ENCODE results near the gene FGD4.

FGD4 gene

DNA sequence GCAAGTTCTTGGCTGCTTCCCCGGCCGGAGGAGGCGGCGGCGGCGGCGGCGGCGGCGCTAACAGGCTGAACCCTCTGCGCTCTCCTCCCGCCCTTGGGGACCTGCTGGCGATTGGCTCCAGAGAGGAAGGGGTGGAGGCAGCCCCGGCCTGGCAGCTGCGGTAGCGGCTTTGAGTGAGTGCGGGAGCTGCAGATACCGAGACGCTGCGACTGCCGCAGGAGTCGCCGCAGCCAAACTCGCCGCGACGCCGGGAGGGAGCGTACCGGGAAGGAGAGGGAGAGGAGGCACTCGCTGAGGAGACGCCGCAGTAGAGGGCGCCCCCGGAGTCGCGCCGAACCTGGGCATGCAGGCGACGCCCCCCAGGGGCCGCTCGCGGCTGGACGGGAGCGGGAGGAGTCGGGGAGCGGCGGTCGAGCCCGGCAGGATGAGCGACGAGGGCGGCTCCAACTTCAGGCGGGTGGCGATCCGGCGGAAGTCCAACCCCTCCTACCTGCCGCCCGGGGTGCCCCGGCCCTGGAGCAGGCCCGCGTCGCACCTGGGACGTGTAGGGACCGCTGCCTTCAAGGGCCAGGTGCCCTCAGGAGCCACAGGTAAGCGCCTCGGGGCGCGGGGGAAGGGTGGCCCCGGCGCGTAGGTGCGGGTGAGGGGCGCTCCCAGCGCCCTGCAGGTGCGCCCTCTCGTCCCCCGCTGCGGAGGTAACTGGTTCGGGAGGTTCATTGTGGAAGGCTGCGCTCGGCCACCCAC lies at the start of gene FGD4:
TSS of gene FGD4 (plus strand) at position 189 of the 744 bp plus-strand sequence.
- Histone ChIP-seq H3K4me3 (ENCODE audit: low read length) (peak within 1 kb of the TSS; percentile 81), H3K27me3 (ENCODE audit: control insufficient read depth, insufficient read depth, low read length) (peaks cover 7% of the 10 kb centered on the region), H3K4me1 (ENCODE audit: control insufficient read depth, low read depth, low read length) (peaks cover 26% of the 10 kb centered on the region), H3K9me3 (ENCODE audit: control insufficient read depth, low read depth, low read length) (no peaks in the 10 kb centered on the region), H3K36me3 (ENCODE audit: control insufficient read depth, low read depth, low read length) (peaks cover 6% of the 10 kb centered on the region), H3K27ac (ENCODE audit: low read length) (peak within 1 kb of the TSS; percentile 81), H3K9ac (ENCODE audit: low read length) (peak within 1 kb of the TSS; percentile 74)

DNA sequence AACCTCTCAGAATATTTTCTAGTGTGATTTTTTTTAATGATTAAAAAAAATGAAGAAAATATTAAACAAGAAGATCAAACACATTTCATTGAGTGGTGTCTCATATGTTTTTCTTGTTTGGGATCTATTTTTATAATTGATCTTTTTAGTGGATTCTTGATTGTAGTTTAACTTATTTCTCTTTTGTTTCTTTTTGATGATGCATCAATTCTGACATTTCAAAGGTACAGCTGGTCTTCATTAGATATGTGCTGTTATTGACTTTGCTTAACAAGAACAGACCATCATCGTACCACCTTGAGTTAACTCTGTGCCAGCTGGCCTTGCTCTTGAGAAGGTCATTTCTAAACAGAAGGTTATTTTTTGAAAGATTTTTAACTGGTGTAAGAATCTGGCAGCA lies 45.8 kb upstream of the FGD4 start:
- Histone ChIP-seq H3K27ac (ENCODE audit: low read length) (no peak overlapping the region), H3K4me3 (ENCODE audit: low read length) (no peak overlapping the region), H3K27me3 (ENCODE audit: control insufficient read depth, insufficient read depth, low read length) (no peaks in the 10 kb centered on the region), H3K36me3 (ENCODE audit: control insufficient read depth, low read depth, low read length) (no peaks in the 10 kb centered on the region), H3K9ac (ENCODE audit: low read length) (no peak overlapping the region), H3K4me1 (ENCODE audit: control insufficient read depth, low read depth, low read length) (no peaks in the 10 kb centered on the region), H3K9me3 (ENCODE audit: control insufficient read depth, low read depth, low read length) (no peaks in the 10 kb centered on the region)

DNA sequence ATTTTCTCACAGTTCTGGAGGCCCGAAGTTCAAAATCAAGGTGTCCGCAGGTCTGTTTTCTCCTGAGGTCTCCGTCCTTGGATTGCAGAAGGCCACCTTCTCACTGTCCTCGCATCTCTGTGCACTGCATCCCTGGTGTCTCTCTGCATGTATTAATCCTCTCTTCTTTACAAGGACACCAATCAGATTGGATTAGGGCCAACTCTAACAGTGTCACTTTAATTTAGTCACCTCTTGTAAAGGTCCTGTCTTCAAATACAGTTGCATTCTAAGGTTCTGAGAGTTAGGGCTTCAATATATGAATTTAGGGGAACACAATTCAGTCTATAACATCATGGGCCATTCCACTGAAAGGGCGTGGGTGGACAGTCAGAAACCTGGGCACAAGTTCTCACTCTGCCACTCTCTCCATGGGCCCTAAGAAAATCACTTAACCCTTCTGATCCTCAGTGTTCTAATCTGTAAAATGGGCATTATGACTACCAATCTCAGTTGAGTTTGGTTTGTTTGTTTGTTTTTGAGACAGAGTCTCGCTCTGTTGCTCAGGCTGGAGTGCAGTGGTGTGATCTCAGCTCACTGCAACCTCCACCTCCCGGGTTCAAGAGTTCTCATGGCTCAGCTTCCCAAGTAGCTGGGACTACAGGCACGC lies 41.6 kb upstream of the FGD4 start:
- Histone ChIP-seq H3K27ac (ENCODE audit: low read length) (no peak overlapping the region), H3K4me3 (ENCODE audit: low read length) (no peak overlapping the region), H3K9ac (ENCODE audit: low read length) (no peak overlapping the region), H3K36me3 (ENCODE audit: control insufficient read depth, low read depth, low read length) (no peaks in the 10 kb centered on the region), H3K27me3 (ENCODE audit: control insufficient read depth, insufficient read depth, low read length) (no peaks in the 10 kb centered on the region), H3K4me1 (ENCODE audit: control insufficient read depth, low read depth, low read length) (peaks cover 5% of the 10 kb centered on the region), H3K9me3 (ENCODE audit: control insufficient read depth, low read depth, low read length) (no peaks in the 10 kb centered on the region)

DNA sequence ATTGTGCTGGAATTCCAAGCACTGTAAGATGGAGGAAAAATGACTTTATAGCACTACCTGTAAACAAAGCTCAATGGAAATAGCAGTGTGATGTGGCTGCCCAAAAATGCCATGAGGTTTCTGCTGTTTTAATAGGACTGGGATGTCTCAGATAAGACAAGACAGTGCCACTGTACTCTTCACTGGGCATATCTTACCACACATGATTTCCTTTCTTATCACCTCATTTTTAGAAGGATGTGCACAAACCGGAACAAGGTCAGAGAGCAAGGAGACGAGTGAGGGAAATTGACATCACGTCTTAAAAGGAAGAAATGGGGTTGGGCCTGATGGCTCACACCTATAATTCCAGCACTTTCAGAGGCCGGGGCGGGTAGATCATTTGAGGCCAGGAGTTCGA lies 38.4 kb upstream of the FGD4 start:
- no peak overlapping the region for H3K9ac ChIP-seq (ENCODE audit: low read length)
- no peak overlapping the region for H3K27ac ChIP-seq (ENCODE audit: low read length)
- no peaks in the 10 kb centered on the region for H3K9me3 ChIP-seq (ENCODE audit: control insufficient read depth, low read depth, low read length)
- no peaks in the 10 kb centered on the region for H3K27me3 ChIP-seq (ENCODE audit: control insufficient read depth, insufficient read depth, low read length)
- H3K36me3 ChIP-seq (ENCODE audit: control insufficient read depth, low read depth, low read length): no peaks in the 10 kb centered on the region
- no peak overlapping the region for H3K4me3 ChIP-seq (ENCODE audit: low read length)
- H3K4me1 ChIP-seq (ENCODE audit: control insufficient read depth, low read depth, low read length): peaks cover 18% of the 10 kb centered on the region

DNA sequence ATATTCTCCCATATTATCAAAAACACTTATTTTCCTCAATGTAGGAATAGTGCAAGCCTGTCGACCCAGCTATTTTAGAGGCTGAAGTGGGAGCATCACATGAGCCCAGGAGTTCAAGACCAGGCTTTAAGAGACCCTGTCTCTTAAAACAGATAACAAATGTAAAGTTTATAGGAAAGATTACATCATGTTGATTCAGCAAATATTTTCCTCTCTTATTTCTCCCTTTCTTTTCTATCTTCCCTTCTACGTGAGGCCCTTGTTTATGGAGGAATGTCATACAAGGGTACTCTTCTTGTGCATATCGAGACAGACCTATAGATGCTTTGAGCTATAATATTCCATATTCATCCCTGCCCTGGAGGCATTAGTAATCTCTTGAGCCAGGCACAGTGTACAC lies 36.5 kb upstream of the FGD4 start:
- Histone ChIP-seq H3K36me3 (ENCODE audit: control insufficient read depth, low read depth, low read length) (no peaks in the 10 kb centered on the region), H3K9me3 (ENCODE audit: control insufficient read depth, low read depth, low read length) (no peaks in the 10 kb centered on the region), H3K4me3 (ENCODE audit: low read length) (no peak overlapping the region), H3K4me1 (ENCODE audit: control insufficient read depth, low read depth, low read length) (peaks cover 20% of the 10 kb centered on the region), H3K27me3 (ENCODE audit: control insufficient read depth, insufficient read depth, low read length) (no peaks in the 10 kb centered on the region), H3K9ac (ENCODE audit: low read length) (no peak overlapping the region), H3K27ac (ENCODE audit: low read length) (no peak overlapping the region)

DNA sequence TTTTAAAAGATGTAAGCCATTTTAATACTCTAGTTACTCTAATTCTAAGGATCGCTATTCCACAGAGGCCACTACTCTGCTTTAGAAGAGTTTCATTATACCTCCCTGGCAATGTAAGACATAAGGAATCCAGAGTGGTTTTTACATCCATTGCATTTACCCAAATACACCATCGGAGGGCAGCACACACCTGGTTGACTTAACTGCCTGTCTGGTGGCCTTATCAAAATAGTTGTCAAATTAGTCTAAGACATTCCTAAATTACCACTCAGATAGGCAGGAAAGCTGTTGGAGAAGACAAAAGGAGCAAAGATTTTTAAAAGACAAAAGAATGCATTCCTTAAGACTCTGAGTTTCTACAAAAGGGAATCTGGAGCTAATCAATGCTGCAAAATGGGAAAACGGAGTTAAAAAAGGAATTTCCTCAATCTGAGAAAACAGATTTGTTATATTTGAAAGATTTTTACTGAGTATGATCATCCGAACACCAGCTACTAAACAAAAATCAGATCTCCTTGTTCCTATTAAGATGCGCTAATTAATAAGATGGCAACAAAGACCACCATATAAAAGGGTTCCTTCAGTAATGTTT lies 33.8 kb upstream of the FGD4 start:
- H3K27ac ChIP-seq (ENCODE audit: low read length): no peak overlapping the region
- H3K9me3 ChIP-seq (ENCODE audit: control insufficient read depth, low read depth, low read length): no peaks in the 10 kb centered on the region

DNA sequence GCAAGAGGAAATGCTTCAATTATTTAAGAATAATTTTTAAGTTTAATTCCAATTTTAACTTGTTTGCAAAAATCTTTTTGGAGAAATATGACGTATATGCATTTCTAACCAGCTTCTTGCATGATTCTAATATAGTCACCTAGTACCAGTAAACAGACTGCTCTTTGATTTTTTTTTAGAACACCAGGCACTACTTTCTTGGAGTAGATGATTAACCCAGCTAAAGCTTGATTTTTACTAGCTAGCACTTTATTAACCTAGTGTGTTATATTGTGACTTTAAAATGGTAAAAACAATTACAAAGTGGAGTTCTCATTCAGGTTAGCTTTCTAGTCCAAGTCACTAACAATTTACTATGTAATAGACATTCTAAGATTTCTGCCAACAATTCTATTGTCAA lies 32.6 kb upstream of the FGD4 start:
- Histone ChIP-seq H3K4me1 (ENCODE audit: control insufficient read depth, low read depth, low read length) (peaks cover 20% of the 10 kb centered on the region), H3K4me3 (ENCODE audit: low read length) (no peak overlapping the region), H3K27me3 (ENCODE audit: control insufficient read depth, insufficient read depth, low read length) (no peaks in the 10 kb centered on the region), H3K36me3 (ENCODE audit: control insufficient read depth, low read depth, low read length) (no peaks in the 10 kb centered on the region), H3K27ac (ENCODE audit: low read length) (no peak overlapping the region), H3K9me3 (ENCODE audit: control insufficient read depth, low read depth, low read length) (no peaks in the 10 kb centered on the region), H3K9ac (ENCODE audit: low read length) (no peak overlapping the region)

More for the DNA sequence above, 33.8 kb upstream of the FGD4 start:
- Histone ChIP-seq H3K9ac (ENCODE audit: low read length) (no peak overlapping the region), H3K27me3 (ENCODE audit: control insufficient read depth, insufficient read depth, low read length) (no peaks in the 10 kb centered on the region), H3K36me3 (ENCODE audit: control insufficient read depth, low read depth, low read length) (no peaks in the 10 kb centered on the region), H3K4me3 (ENCODE audit: low read length) (no peak overlapping the region), H3K4me1 (ENCODE audit: control insufficient read depth, low read depth, low read length) (peaks cover 20% of the 10 kb centered on the region)

DNA sequence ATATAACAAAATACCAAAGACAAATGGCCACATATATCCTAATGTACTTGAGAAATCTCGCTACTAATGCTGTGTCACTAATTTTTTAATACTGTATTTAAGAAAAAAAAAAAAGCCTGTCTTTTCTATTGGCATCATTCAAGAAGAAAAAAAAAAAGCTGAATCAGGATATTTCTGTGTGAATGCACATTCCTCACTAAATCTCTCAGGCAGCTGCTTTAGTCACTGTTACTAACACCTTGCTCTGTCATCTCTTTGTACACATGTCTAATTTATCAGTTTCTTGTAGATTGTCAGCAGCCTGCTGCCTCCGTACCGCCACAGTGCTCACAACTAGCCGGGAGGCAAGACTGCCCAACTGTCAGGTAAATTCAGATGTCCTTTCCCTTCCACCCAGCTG lies 32.0 kb upstream of the FGD4 start:
- Histone ChIP-seq H3K9ac (ENCODE audit: low read length) (no peak overlapping the region), H3K9me3 (ENCODE audit: control insufficient read depth, low read depth, low read length) (no peaks in the 10 kb centered on the region), H3K27ac (ENCODE audit: low read length) (no peak overlapping the region), H3K27me3 (ENCODE audit: control insufficient read depth, insufficient read depth, low read length) (no peaks in the 10 kb centered on the region), H3K36me3 (ENCODE audit: control insufficient read depth, low read depth, low read length) (no peaks in the 10 kb centered on the region), H3K4me3 (ENCODE audit: low read length) (no peak overlapping the region), H3K4me1 (ENCODE audit: control insufficient read depth, low read depth, low read length) (peaks cover 18% of the 10 kb centered on the region)

DNA sequence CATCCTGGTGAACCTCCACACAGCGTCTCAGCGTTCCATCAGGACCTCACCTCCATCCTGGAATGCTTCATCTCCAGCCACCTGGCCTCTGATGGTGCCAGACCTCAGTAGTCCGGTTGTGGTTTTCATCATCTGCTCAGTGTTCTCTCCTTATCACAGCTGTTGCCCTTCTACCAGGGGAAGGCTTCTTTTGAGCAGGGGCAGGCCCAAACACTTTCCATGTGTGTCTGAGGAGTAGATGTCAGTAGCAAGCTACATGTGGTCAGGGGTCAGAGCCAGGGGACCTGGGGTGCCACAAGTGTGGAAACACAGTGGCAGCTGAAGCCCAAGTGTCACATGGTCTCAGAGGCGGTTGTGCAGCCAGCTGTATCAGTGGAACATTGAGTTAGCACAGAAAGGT lies 30.2 kb upstream of the FGD4 start:
- H3K4me1 ChIP-seq (ENCODE audit: control insufficient read depth, low read depth, low read length): peaks cover 10% of the 10 kb centered on the region
- no peak overlapping the region for H3K4me3 ChIP-seq (ENCODE audit: low read length)
- no peaks in the 10 kb centered on the region for H3K27me3 ChIP-seq (ENCODE audit: control insufficient read depth, insufficient read depth, low read length)
- H3K9me3 ChIP-seq (ENCODE audit: control insufficient read depth, low read depth, low read length): no peaks in the 10 kb centered on the region
- no peaks in the 10 kb centered on the region for H3K36me3 ChIP-seq (ENCODE audit: control insufficient read depth, low read depth, low read length)
- H3K27ac ChIP-seq (ENCODE audit: low read length): no peak overlapping the region
- no peak overlapping the region for H3K9ac ChIP-seq (ENCODE audit: low read length)

DNA sequence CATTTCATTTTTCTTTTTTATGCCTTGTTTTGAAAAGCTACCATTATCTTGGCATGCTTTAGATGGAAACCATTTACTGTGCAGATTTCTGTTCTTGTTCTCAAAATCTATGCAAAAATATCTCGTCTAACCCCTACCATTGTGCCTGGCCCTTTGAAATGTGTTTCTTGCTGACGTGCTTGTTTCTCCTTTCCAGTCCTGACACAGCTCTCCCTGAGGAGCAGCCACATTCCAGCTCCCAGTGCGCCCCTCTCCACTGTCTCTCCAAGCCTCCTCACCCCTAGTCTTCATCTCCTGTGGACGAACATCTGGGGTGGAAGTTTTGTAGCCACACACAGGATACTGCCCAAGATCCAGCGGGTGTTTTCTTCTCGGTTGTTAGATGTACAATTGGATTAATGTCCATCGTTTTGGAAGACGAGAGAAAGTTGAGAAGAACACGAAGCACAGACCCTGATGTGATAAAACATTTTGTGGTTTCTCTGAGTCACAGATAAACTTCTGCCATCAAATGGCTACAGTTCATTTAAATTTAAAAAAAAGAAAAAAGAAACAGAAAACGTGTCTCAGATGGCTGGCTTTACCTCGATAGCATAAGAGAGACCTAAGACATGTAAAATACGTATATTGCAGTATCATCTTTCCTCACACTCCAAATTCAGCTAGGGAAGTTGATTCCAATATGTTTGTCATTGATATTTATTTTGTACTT lies 21.9 kb upstream of the FGD4 start:
- Histone ChIP-seq H3K9ac (ENCODE audit: low read length) (no peak overlapping the region), H3K36me3 (ENCODE audit: control insufficient read depth, low read depth, low read length) (no peaks in the 10 kb centered on the region)

DNA sequence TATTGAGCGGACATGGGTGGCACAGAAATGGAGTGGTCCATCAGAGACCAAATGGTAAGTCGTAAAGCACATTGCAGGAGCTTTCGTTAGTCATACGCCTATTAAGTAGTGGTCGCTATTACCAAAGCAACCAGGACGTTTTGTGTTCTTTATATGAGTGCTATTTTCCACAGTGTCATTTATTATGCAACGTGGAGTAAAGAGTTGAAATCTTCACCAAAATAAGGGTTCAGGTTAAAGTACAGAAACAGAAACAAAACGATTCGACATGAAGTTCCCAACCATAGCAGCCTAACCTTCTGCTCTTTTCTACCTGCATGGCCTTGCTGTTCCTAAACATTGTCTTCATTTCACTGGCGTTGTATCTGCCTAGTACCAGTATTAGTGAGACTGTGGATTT lies 20.1 kb upstream of the FGD4 start:
- Histone ChIP-seq H3K4me3 (ENCODE audit: low read length) (no peak overlapping the region), H3K36me3 (ENCODE audit: control insufficient read depth, low read depth, low read length) (no peaks in the 10 kb centered on the region), H3K27me3 (ENCODE audit: control insufficient read depth, insufficient read depth, low read length) (no peaks in the 10 kb centered on the region), H3K27ac (ENCODE audit: low read length) (no peak overlapping the region), H3K9me3 (ENCODE audit: control insufficient read depth, low read depth, low read length) (no peaks in the 10 kb centered on the region), H3K9ac (ENCODE audit: low read length) (no peak overlapping the region), H3K4me1 (ENCODE audit: control insufficient read depth, low read depth, low read length) (peaks cover 9% of the 10 kb centered on the region)

More for the DNA sequence above, 21.9 kb upstream of the FGD4 start:
- H3K9me3 ChIP-seq (ENCODE audit: control insufficient read depth, low read depth, low read length): no peaks in the 10 kb centered on the region
- H3K4me1 ChIP-seq (ENCODE audit: control insufficient read depth, low read depth, low read length): peaks cover 9% of the 10 kb centered on the region
- H3K4me3 ChIP-seq (ENCODE audit: low read length): no peak overlapping the region
- no peaks in the 10 kb centered on the region for H3K27me3 ChIP-seq (ENCODE audit: control insufficient read depth, insufficient read depth, low read length)
- no peak overlapping the region for H3K27ac ChIP-seq (ENCODE audit: low read length)

Measured in iPS-18a (cell line).